Bladder microvascular endothelial cell (primary cell): ENCODE data around the gene OR8K5. TPM values are rescaled to one million over a fixed set of nuclear protein-coding genes. Genes with fewer than 3 reads are reported as not detected.

ENCODE experiments used
- total RNA-seq: library from RNA; depleted of rRNA; stranded (reverse); fragments of >200 nt; gene quantifications from 2 replicates; pipeline ENCODE4 v1.2.3, GENCODE V29; 2014

OR8K5 gene, protein sequence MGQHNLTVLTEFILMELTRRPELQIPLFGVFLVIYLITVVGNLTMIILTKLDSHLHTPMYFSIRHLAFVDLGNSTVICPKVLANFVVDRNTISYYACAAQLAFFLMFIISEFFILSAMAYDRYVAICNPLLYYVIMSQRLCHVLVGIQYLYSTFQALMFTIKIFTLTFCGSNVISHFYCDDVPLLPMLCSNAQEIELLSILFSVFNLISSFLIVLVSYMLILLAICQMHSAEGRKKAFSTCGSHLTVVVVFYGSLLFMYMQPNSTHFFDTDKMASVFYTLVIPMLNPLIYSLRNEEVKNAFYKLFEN
- total RNA-seq, result not detected in 2 replicates

DNA sequence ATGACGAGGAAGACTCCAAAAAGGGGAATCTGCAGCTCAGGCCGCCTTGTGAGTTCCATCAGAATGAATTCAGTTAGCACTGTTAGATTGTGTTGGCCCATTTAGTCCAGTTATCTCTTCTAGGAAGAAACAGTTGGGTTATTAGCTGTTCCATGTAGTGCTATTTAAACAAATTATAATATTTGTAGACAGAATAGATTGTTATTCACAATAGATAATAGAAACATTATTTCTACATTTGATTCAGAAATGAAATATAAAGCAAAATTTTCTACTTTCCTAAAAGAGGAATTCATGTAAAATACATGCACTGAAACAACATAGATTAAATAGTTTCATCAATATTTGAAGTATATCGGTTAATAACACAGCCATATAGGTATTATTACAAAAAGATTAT lies at the start of gene OR8K5:
Gene OR8K5 (minus strand): TSS at position 101 of the 400 bp plus-strand sequence. CDS start 0 bp downstream, at position 101.

DNA sequence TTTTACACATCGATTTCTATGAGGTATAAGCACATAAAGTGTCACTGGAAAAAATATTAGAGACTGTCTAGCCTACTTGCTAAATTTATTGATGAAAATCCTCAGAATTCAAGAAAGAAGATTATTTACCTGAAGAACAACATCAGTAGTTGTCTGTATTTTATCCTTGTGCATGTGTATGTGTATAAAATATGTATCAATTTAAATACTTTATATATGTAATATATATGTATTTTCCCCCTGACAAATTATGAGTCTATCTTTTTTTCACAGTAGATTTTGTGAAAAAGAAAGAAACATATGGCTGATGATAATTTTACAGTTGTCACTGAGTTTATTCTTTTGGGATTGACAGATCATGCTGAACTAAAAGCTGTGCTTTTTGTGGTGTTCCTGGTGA lies 16.2 kb upstream of the OR8K5 start, which contains the start of gene OR5J2:
Gene OR5J2 (plus strand): TSS at position 301 of the 400 bp plus-strand sequence. CDS start 0 bp downstream, at position 301.

DNA sequence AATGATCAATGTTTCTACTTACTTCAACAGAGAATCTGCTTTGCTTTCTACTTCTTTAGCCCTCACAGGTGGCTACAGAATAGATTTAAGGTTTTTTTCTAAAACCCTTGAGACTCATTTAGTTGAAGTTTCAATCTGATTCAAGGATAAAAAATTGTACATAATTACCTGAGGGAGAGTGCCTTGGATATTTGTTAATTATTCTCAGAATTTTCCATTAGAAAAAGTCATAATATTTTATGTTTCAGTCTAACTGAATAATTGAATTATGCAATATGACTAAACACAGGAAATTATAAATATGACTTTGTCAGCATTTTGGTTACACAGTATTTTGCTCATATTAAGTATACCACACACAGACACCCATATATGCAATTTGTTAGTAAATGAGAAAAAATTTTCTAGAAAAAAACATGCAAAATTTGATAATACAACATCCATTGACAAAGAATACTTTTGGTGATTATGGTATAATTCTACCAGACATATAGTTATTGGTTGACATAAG lies 19.9 kb downstream of the OR8K5 start, which contains the start of gene OR8J3:
Gene OR8J3 (minus strand): TSS at position 51 of the 511 bp plus-strand sequence. CDS start 2,483 bp downstream, outside the sequence.

DNA sequence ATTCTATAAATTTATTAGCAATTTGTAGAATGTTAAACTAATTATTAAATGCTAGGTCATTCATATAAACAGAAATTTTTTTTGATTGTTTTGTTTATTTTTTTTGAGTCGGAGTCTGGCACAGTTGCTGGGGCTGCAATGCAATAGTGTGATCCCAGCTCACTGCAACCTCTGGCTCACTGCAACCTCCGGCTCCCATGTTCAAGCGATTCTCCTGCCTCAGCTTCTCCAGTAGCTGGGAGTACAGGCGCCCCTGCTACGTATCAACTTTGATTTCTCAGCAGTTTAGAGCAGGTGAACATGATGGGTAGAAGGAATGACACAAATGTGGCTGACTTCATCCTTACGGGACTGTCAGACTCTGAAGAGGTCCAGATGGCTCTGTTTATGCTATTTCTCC lies 38.0 kb downstream of the OR8K5 start, which contains the start of gene OR8H3:
Gene OR8H3 (plus strand): TSS at position 301 of the 400 bp plus-strand sequence. CDS start 0 bp downstream, at position 301.

Other genes starting within 250 kb of the OR8K5 start
- gene OR5W2, start 245.7 kb downstream of the OR8K5 start, total RNA-seq, result not detected in 2 replicates
- not detected in 2 replicates for gene OR5I1, start 223.9 kb downstream of the OR8K5 start, total RNA-seq
- gene OR10AG1, start 190.4 kb downstream of the OR8K5 start, total RNA-seq, result not detected in 2 replicates
- not detected in 2 replicates for gene OR5F1, start 165.7 kb downstream of the OR8K5 start, total RNA-seq
- gene OR5AS1, start 132.7 kb downstream of the OR8K5 start, total RNA-seq, result not detected in 2 replicates
- not detected in 2 replicates for gene OR8I2, start 67.0 kb downstream of the OR8K5 start, total RNA-seq
- gene OR8H2, start 56.6 kb downstream of the OR8K5 start, total RNA-seq, result not detected in 2 replicates
- gene OR8H3, start 37.9 kb downstream of the OR8K5 start, total RNA-seq, result not detected in 2 replicates
- not detected in 2 replicates for gene OR8J3, start 20.1 kb downstream of the OR8K5 start, total RNA-seq
- not detected in 2 replicates for gene OR5J2, start 16.3 kb upstream of the OR8K5 start, total RNA-seq
- not detected in 2 replicates for gene OR5T2, start 73.9 kb upstream of the OR8K5 start, total RNA-seq
- gene OR5T3, start 91.9 kb upstream of the OR8K5 start, total RNA-seq, result not detected in 2 replicates
- gene OR5T1, start 113.8 kb upstream of the OR8K5 start, total RNA-seq, result not detected in 2 replicates
- not detected in 2 replicates for gene OR8H1, start 131.9 kb upstream of the OR8K5 start, total RNA-seq
- not detected in 2 replicates for gene OR8K3, start 154.8 kb upstream of the OR8K5 start, total RNA-seq
- not detected in 2 replicates for gene OR8K1, start 185.7 kb upstream of the OR8K5 start, total RNA-seq
- not detected in 2 replicates for gene OR8J1, start 194.0 kb upstream of the OR8K5 start, total RNA-seq
- not detected in 2 replicates for gene OR8U1, start 215.3 kb upstream of the OR8K5 start, total RNA-seq